ENCODE measurements around the gene CD83.

- no peak for TF ChIP-seq TCF3 (CRISPR knock-in tag; IDR thresholded peaks at IDR 0.05)
- TF ChIP-seq NBN (IDR thresholded peaks at IDR 0.05; ENCODE audit: low read depth) = no peak
- TF ChIP-seq ZNF766 (CRISPR knock-in tag; conservative IDR thresholded peaks at IDR 0.05) = no peak
These were observed 49.4 kb upstream of the CD83 start for GRCh38 chr6:14068133-14068532.

Data from K562 (cell line).